GM12878 (cell line): ENCODE data around the gene PRKCQ. TPM values are rescaled to one million over a fixed set of nuclear protein-coding genes. Genes with fewer than 3 reads are reported as not detected.

Experiments
- BCL11A ChIP-seq: IDR thresholded peaks from 2 replicates; pipeline ENCODE4 v1.6.1; 2011; ENCODE audit warnings: low read depth, low read length
- CEBPZ ChIP-seq: fragments of 150-350 bp; IDR thresholded peaks from 2 replicates; pipeline ENCODE4 v1.6.1; 2016; ENCODE audit warnings: low read depth, low read length
- ETV6 ChIP-seq, 2 experiments: fragments of 450-650 bp in 1 of 2; IDR thresholded peaks in 1 of 2; conservative IDR thresholded peaks in 1 of 2; 2 replicates each; pipeline ENCODE4 v1.6.1; 2014; ENCODE audit warnings: antibody characterized with exemption in 1 of 2, borderline replicate concordance in 1 of 2, low read depth in 1 of 2, mild to moderate bottlenecking in 1 of 2, moderate library complexity in 1 of 2
- MAX ChIP-seq: IDR thresholded peaks from 2 replicates; pipeline ENCODE4 v1.6.1; 2012; ENCODE audit warnings: low read depth, low read length, improper control_type of control experiment
- MEF2B ChIP-seq: fragments of 450-650 bp; IDR thresholded peaks from 2 replicates; pipeline ENCODE4 v1.6.1; 2018; ENCODE audit warnings: mild to moderate bottlenecking, moderate library complexity; ENCODE audit not compliant: partially characterized antibody, poor library complexity, severe bottlenecking
- NKRF ChIP-seq: fragments of 450-650 bp; conservative IDR thresholded peaks from 2 replicates; pipeline ENCODE4 v1.6.1; 2017; ENCODE audit warnings: mild to moderate bottlenecking, moderate library complexity
- NR2C2 ChIP-seq: IDR thresholded peaks from 2 replicates; pipeline ENCODE4 v1.6.1; 2011; ENCODE audit warnings: borderline replicate concordance, low read depth; ENCODE audit not compliant: control insufficient read depth, insufficient read length
- RAD21 ChIP-seq: IDR thresholded peaks from 2 replicates; pipeline ENCODE4 v1.6.1; 2011; ENCODE audit warnings: mild to moderate bottlenecking, low read depth, low read length, moderate library complexity; ENCODE audit not compliant: insufficient read depth
- RCOR1 ChIP-seq: conservative IDR thresholded peaks from 2 replicates; pipeline ENCODE4 v1.6.1; 2012; ENCODE audit warnings: low read depth, low read length, improper control_type of control experiment
- RELB ChIP-seq: fragments of 450-650 bp; IDR thresholded peaks from 2 replicates; pipeline ENCODE4 v1.6.1; 2017; ENCODE audit warnings: low read depth, mild to moderate bottlenecking, moderate library complexity
- SIN3A ChIP-seq: IDR thresholded peaks from 2 replicates; pipeline ENCODE4 v1.6.1; 2012; ENCODE audit warnings: low read depth, low read length, improper control_type of control experiment
- SPI1 ChIP-seq: IDR thresholded peaks from 2 replicates; pipeline ENCODE4 v1.6.1; 2011; ENCODE audit warnings: low read depth, mild to moderate bottlenecking, low read length, moderate library complexity, borderline replicate concordance; ENCODE audit not compliant: insufficient read depth
- ZNF207 ChIP-seq: fragments of 450-650 bp; IDR thresholded peaks from 2 replicates; pipeline ENCODE4 v1.6.1; 2014; ENCODE audit warnings: antibody characterized with exemption, mild to moderate bottlenecking, borderline replicate concordance
- ZNF217 ChIP-seq: fragments of 450-650 bp; IDR thresholded peaks from 2 replicates; pipeline ENCODE4 v1.6.1; 2017; ENCODE audit warnings: antibody characterized with exemption, mild to moderate bottlenecking
- ZNF384 ChIP-seq: IDR thresholded peaks from 2 replicates; pipeline ENCODE4 v1.6.1; 2012; ENCODE audit warnings: low read depth, mild to moderate bottlenecking, low read length, improper control_type of control experiment, borderline replicate concordance
- ZNF592 ChIP-seq: fragments of 450-650 bp; IDR thresholded peaks from 2 replicates; pipeline ENCODE4 v1.6.1; 2017; ENCODE audit warnings: mild to moderate bottlenecking, moderate library complexity
- polyA plus RNA-seq, 11 experiments: library from polyadenylated mRNA; depleted of rRNA in 4 of 11; unstranded in 6 of 11; stranded (reverse) in 5 of 11; fragments of >200 nt; fragmentation: Nextera tagmentation in 4 of 11; fragmentation: Illumina TruSeq in 1 of 11; extraction: Ambion mirVana in 4 of 11; extraction: Trizol in 1 of 11; gene quantifications; 1 replicate in 1 of 11; 2 replicates in 10 of 11; pipeline versions ENCODE4 v1.2.1 to v1.2.3, GENCODE V29; 2011 to 2016; ENCODE audit warnings: inconsistent platforms in 2 of 11, missing spikeins in 2 of 11, low read depth in 1 of 11
- total RNA-seq, 4 experiments: library from RNA; depleted of rRNA in 3 of 4; stranded (reverse); fragments of >200 nt in 3 of 4; fragmentation: Illumina TruSeq in 1 of 4; extraction: Trizol in 1 of 4; gene quantifications; 2 replicates each; pipeline versions ENCODE4 v1.2.1 to v1.2.3, GENCODE V29; 2013 to 2021

The PRKCQ gene
- total and polyA plus RNA-seq, 10 of the 15 experiments (the other 5 are each of a cell fraction or from before 2014, with no cell fraction given) = 0.26 to 8.9 (median 0.98) TPM

- TF ChIP-seq BCL11A (peak; percentile 41; the same call in 1 of the 2 replicates), NKRF (no peak; the same call in 1 of the 2 replicates), CEBPZ (no peak), MEF2B (peak; percentile 82), RELB (peak; percentile 86), RAD21 (no peak), SPI1 (peak; percentile 46; the same call in 1 of the 2 replicates), SIN3A (no peak), RCOR1 (no peak), ETV6 (conservative IDR thresholded peaks at IDR 0.05 in 1 of 2, IDR thresholded peaks at IDR 0.05 in 1 of 2; ENCODE audit: borderline replicate concordance in 1 of 2, low read depth in 1 of 2) (no peak), ZNF384 (peak; percentile 71), MAX (no peak), ZNF217 (peak; percentile 85), ZNF592 (peak; percentile 77; the same call in 1 of the 2 replicates), ZNF207 (no peak), NR2C2 (no peak)
Measured at GRCh38 chr10:6491841-6492609, 88.1 kb downstream of the PRKCQ start (continued).
